Panc1 (cell line): ENCODE measurements around the gene HGFAC. TPM values are rescaled to one million over a fixed set of nuclear protein-coding genes. Genes with fewer than 3 reads are reported as not detected.

Experiments used
- ATAC-seq: fragments of 200-7000 bp; cut with Tn5 transposase; 2 replicates; pipeline ENCODE4 v1.9.1; 2020; ENCODE audit warnings: mild to moderate bottlenecking, moderate library complexity
- BruUV-seq: library from RNA; stranded (reverse); fragments of 400-500 nt; replicated peaks from 2 replicates; lab custom pipeline; 2021; lab: Mats Ljungman, UMichigan
- CTCF ChIA-PET: fragments of 300-600 bp; sonication (Branson Sonifier 250); formaldehyde crosslinking; loops from one replicate; lab custom pipeline; 2022; ENCODE audit warnings: antibody characterized with exemption; lab: Charles Lee
- POLR2A ChIA-PET: fragments of 300-600 bp; sonication (Branson Sonifier 250); formaldehyde crosslinking; loops from one replicate; lab custom pipeline; 2022; ENCODE audit warnings: antibody characterized with exemption; lab: Charles Lee
- DNase-seq: peaks from one replicate; pipeline ENCODE4 v3.0.0-alpha.2; 2010; ENCODE audit warnings: low read depth, low spot score
- H3K27ac ChIP-seq: 2 replicates; pipeline ENCODE4 v1.5.1; 2011; ENCODE audit warnings: mild to moderate bottlenecking, low read length, inconsistent platforms
- H3K27me3 ChIP-seq: fragments of 200-500 bp; sonication (Bioruptor generic); 2 replicates; pipeline ENCODE4 v1.6.0; 2014; ENCODE audit warnings: low read length, inconsistent platforms; ENCODE audit not compliant: control insufficient read depth, insufficient read depth
- H3K36me3 ChIP-seq: fragments of 200-500 bp; sonication (Bioruptor generic); 2 replicates; pipeline ENCODE4 v1.5.1; 2014; ENCODE audit warnings: inconsistent platforms, mild to moderate bottlenecking, low read length, moderate library complexity; ENCODE audit not compliant: control insufficient read depth, insufficient read depth
- H3K4me1 ChIP-seq: 2 replicates; pipeline ENCODE4 v1.5.1; 2011; ENCODE audit warnings: inconsistent platforms, mild to moderate bottlenecking, low read length, moderate library complexity; ENCODE audit not compliant: control insufficient read depth, insufficient read depth
- H3K4me3 ChIP-seq, 2 experiments: 2 replicates each; pipeline ENCODE4 v1.5.1; 2011 to 2012; ENCODE audit warnings: low read depth in 2 of 2, low read length in 2 of 2, mild to moderate bottlenecking in 2 of 2, inconsistent platforms in 1 of 2, moderate library complexity in 1 of 2
- H3K9me3 ChIP-seq: fragments of 200-500 bp; sonication (Bioruptor generic); 2 replicates; pipeline ENCODE4 v1.5.1; 2014; ENCODE audit warnings: low read depth, mild to moderate bottlenecking, inconsistent platforms, low read length, moderate library complexity; ENCODE audit not compliant: control insufficient read depth, insufficient read depth
- CTCF ChIP-seq: fragments of 450-650 bp; IDR thresholded peaks from 2 replicates; pipeline ENCODE4 v1.5.1; 2017; ENCODE audit warnings: mild to moderate bottlenecking
- POLR2AphosphoS5 ChIP-seq: IDR thresholded peaks from 2 replicates; pipeline ENCODE4 v1.6.1; 2012; ENCODE audit warnings: mild to moderate bottlenecking, low read depth, low read length, moderate library complexity
- REST ChIP-seq, 2 experiments: IDR thresholded peaks; 2 replicates each; pipeline ENCODE4 v1.6.1; 2011 to 2012; ENCODE audit warnings: low read depth in 2 of 2, control low read depth in 1 of 2, low read length in 1 of 2, mild to moderate bottlenecking in 1 of 2, moderate library complexity in 1 of 2; ENCODE audit not compliant: insufficient read depth in 1 of 2
- SIN3A ChIP-seq: IDR thresholded peaks from 2 replicates; pipeline ENCODE4 v1.6.1; 2012; ENCODE audit warnings: low read depth, mild to moderate bottlenecking, low read length, moderate library complexity, borderline replicate concordance; ENCODE audit not compliant: insufficient read depth
- TCF7L2 ChIP-seq: IDR thresholded peaks from 2 replicates; pipeline ENCODE4 v1.6.1; 2011; ENCODE audit warnings: mild to moderate bottlenecking, low read depth, low read length, inconsistent platforms
- in situ Hi-C: cut with HindIII; loops from 2 replicates; pipeline ENCODE4 v1.10.0; 2016; ENCODE audit warnings: low sequenced_read_pairs, low pct_unique_long_range_greater_than_20kb
- intact Hi-C: fragments of 100-400 bp; cut with micrococcal nuclease; formaldehyde crosslinking; loops from one replicate; pipeline ENCODE4 v1.10.0; 2022; ENCODE audit not compliant: unreplicated experiment
- total RNA-seq: library from RNA; stranded (reverse); gene quantifications from one replicate; pipeline ENCODE4 v1.2.1, GENCODE V29; 2021; ENCODE audit not compliant: unreplicated experiment

HGFAC gene
- total RNA-seq, 1 experiment from 2014 or later: 0.59 TPM

GRCh38 chr4:3493720-3494461, 52.1 kb downstream of the HGFAC start:
- no peaks in the 10 kb centered on the region for H3K36me3 ChIP-seq
- CTCF ChIA-PET: no interaction called here
- in situ Hi-C loops (no loop called here), intact Hi-C loops (no loop called here)
- ATAC-seq: no peak
- TF ChIP-seq CTCF: no peak
- no peak for TF ChIP-seq SIN3A
- TF ChIP-seq POLR2AphosphoS5: no peak
- no peak for TF ChIP-seq REST (IDR thresholded peaks at IDR 0.05; ENCODE audit: insufficient read depth in 1 of 2, low read depth in 2 of 2, low read length in 1 of 2)
- TF ChIP-seq TCF7L2: no peak
- DNase-seq: no peak
- no peak overlapping the region for H3K4me3 ChIP-seq
- no peaks in the 10 kb centered on the region for H3K9me3 ChIP-seq
- BruUV-seq: no TSS peak
- H3K27ac ChIP-seq: no peak overlapping the region
- POLR2A ChIA-PET: no interaction called here
- H3K4me1 ChIP-seq: no peaks in the 10 kb centered on the region
- no peaks in the 10 kb centered on the region for H3K27me3 ChIP-seq

GRCh38 chr4:3494462-3494871, 52.7 kb downstream of the HGFAC start:
- TF ChIP-seq REST (IDR thresholded peaks at IDR 0.05; ENCODE audit: insufficient read depth in 1 of 2, low read depth in 2 of 2, low read length in 1 of 2): no peak
- no peak for TF ChIP-seq CTCF
- no peak for TF ChIP-seq POLR2AphosphoS5
- no peak for TF ChIP-seq SIN3A
- TF ChIP-seq TCF7L2: no peak
- CTCF ChIA-PET: no interaction called here
- Histone ChIP-seq H3K27ac (no peak overlapping the region), H3K36me3 (no peaks in the 10 kb centered on the region), H3K4me3 (no peak overlapping the region), H3K9me3 (no peaks in the 10 kb centered on the region), H3K4me1 (no peaks in the 10 kb centered on the region), H3K27me3 (no peaks in the 10 kb centered on the region)
- POLR2A ChIA-PET: no interaction called here
- in situ Hi-C loops (no loop called here), intact Hi-C loops (no loop called here)
- BruUV-seq: no TSS peak
- DNase-seq: no peak
- no peak for ATAC-seq
